Panc1 (cell line): Measurements from ENCODE around the gene ZBTB6. TPM values are rescaled to one million over a fixed set of nuclear protein-coding genes. Genes with fewer than 3 reads are reported as not detected.

Experiments
- ATAC-seq: fragments of 200-7000 bp; cut with Tn5 transposase; 2 replicates; pipeline ENCODE4 v1.9.1; 2020; ENCODE audit warnings: mild to moderate bottlenecking, moderate library complexity
- BruUV-seq: library from RNA; stranded (reverse); fragments of 400-500 nt; replicated peaks from 2 replicates; lab custom pipeline; 2021; lab: Mats Ljungman, UMichigan
- CTCF ChIA-PET: fragments of 300-600 bp; sonication (Branson Sonifier 250); formaldehyde crosslinking; loops from one replicate; lab custom pipeline; 2022; ENCODE audit warnings: antibody characterized with exemption; lab: Charles Lee
- POLR2A ChIA-PET: fragments of 300-600 bp; sonication (Branson Sonifier 250); formaldehyde crosslinking; loops from one replicate; lab custom pipeline; 2022; ENCODE audit warnings: antibody characterized with exemption; lab: Charles Lee
- DNase-seq: peaks from one replicate; pipeline ENCODE4 v3.0.0-alpha.2; 2010; ENCODE audit warnings: low read depth, low spot score
- H3K27ac ChIP-seq: 2 replicates; pipeline ENCODE4 v1.5.1; 2011; ENCODE audit warnings: mild to moderate bottlenecking, low read length, inconsistent platforms
- H3K27me3 ChIP-seq: fragments of 200-500 bp; sonication (Bioruptor generic); 2 replicates; pipeline ENCODE4 v1.6.0; 2014; ENCODE audit warnings: low read length, inconsistent platforms; ENCODE audit not compliant: control insufficient read depth, insufficient read depth
- H3K36me3 ChIP-seq: fragments of 200-500 bp; sonication (Bioruptor generic); 2 replicates; pipeline ENCODE4 v1.5.1; 2014; ENCODE audit warnings: inconsistent platforms, mild to moderate bottlenecking, low read length, moderate library complexity; ENCODE audit not compliant: control insufficient read depth, insufficient read depth
- H3K4me1 ChIP-seq: 2 replicates; pipeline ENCODE4 v1.5.1; 2011; ENCODE audit warnings: inconsistent platforms, mild to moderate bottlenecking, low read length, moderate library complexity; ENCODE audit not compliant: control insufficient read depth, insufficient read depth
- H3K4me3 ChIP-seq, 2 experiments: 2 replicates each; pipeline ENCODE4 v1.5.1; 2011 to 2012; ENCODE audit warnings: low read depth in 2 of 2, low read length in 2 of 2, mild to moderate bottlenecking in 2 of 2, inconsistent platforms in 1 of 2, moderate library complexity in 1 of 2
- H3K9me3 ChIP-seq: fragments of 200-500 bp; sonication (Bioruptor generic); 2 replicates; pipeline ENCODE4 v1.5.1; 2014; ENCODE audit warnings: low read depth, mild to moderate bottlenecking, inconsistent platforms, low read length, moderate library complexity; ENCODE audit not compliant: control insufficient read depth, insufficient read depth
- POLR2AphosphoS5 ChIP-seq: IDR thresholded peaks from 2 replicates; pipeline ENCODE4 v1.6.1; 2012; ENCODE audit warnings: mild to moderate bottlenecking, low read depth, low read length, moderate library complexity
- SIN3A ChIP-seq: IDR thresholded peaks from 2 replicates; pipeline ENCODE4 v1.6.1; 2012; ENCODE audit warnings: low read depth, mild to moderate bottlenecking, low read length, moderate library complexity, borderline replicate concordance; ENCODE audit not compliant: insufficient read depth
- TCF7L2 ChIP-seq: IDR thresholded peaks from 2 replicates; pipeline ENCODE4 v1.6.1; 2011; ENCODE audit warnings: mild to moderate bottlenecking, low read depth, low read length, inconsistent platforms
- in situ Hi-C: cut with HindIII; loops from 2 replicates; pipeline ENCODE4 v1.10.0; 2016; ENCODE audit warnings: low sequenced_read_pairs, low pct_unique_long_range_greater_than_20kb
- intact Hi-C: fragments of 100-400 bp; cut with micrococcal nuclease; formaldehyde crosslinking; loops from one replicate; pipeline ENCODE4 v1.10.0; 2022; ENCODE audit not compliant: unreplicated experiment
- total RNA-seq: library from RNA; stranded (reverse); gene quantifications from one replicate; pipeline ENCODE4 v1.2.1, GENCODE V29; 2021; ENCODE audit not compliant: unreplicated experiment
- TF ChIP-seq, protein P1 (sequence below), 2 experiments: IDR thresholded peaks; 2 replicates each; pipeline ENCODE4 v1.6.1; 2011 to 2012; ENCODE audit warnings: low read depth in 2 of 2, control low read depth in 1 of 2, low read length in 1 of 2, mild to moderate bottlenecking in 1 of 2, moderate library complexity in 1 of 2; ENCODE audit not compliant: insufficient read depth in 1 of 2
- TF ChIP-seq, protein P2 (sequence below): fragments of 450-650 bp; IDR thresholded peaks from 2 replicates; pipeline ENCODE4 v1.5.1; 2017; ENCODE audit warnings: mild to moderate bottlenecking

Gene ZBTB6
- total RNA-seq, 1 experiment from 2014 or later = 5.9 TPM

DNA sequence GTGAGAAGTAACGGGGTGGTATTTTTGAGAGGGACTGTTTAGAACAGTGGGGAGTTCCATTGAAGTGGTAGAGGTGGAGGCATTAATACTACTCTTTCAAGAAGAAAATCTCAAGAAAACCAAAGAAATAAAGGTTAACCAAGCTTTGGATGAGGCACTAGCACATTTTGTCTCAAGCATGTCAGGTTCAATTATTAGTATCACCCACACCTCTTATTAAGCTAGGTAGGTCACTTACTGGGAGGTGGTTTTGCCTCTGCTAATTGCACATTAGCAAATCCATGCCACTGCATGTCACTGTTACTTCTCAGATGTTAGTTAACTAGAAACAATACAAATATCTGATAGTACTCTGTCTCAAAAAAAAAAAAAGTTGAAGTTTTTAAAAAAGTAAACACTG is 37.9 kb upstream of the ZBTB6 start:
- intact Hi-C loops (no loop called here), in situ Hi-C loops (no loop called here)
- no peak overlapping the region for H3K27ac ChIP-seq
- no TSS peak for BruUV-seq
- DNase-seq = no peak
- H3K4me1 ChIP-seq = peaks cover 14% of the 10 kb centered on the region
- H3K4me3 ChIP-seq = no peak overlapping the region
- TF ChIP-seq SIN3A (no peak), POLR2AphosphoS5 (no peak), TCF7L2 (no peak)
- TF ChIP-seq, protein P1, sequence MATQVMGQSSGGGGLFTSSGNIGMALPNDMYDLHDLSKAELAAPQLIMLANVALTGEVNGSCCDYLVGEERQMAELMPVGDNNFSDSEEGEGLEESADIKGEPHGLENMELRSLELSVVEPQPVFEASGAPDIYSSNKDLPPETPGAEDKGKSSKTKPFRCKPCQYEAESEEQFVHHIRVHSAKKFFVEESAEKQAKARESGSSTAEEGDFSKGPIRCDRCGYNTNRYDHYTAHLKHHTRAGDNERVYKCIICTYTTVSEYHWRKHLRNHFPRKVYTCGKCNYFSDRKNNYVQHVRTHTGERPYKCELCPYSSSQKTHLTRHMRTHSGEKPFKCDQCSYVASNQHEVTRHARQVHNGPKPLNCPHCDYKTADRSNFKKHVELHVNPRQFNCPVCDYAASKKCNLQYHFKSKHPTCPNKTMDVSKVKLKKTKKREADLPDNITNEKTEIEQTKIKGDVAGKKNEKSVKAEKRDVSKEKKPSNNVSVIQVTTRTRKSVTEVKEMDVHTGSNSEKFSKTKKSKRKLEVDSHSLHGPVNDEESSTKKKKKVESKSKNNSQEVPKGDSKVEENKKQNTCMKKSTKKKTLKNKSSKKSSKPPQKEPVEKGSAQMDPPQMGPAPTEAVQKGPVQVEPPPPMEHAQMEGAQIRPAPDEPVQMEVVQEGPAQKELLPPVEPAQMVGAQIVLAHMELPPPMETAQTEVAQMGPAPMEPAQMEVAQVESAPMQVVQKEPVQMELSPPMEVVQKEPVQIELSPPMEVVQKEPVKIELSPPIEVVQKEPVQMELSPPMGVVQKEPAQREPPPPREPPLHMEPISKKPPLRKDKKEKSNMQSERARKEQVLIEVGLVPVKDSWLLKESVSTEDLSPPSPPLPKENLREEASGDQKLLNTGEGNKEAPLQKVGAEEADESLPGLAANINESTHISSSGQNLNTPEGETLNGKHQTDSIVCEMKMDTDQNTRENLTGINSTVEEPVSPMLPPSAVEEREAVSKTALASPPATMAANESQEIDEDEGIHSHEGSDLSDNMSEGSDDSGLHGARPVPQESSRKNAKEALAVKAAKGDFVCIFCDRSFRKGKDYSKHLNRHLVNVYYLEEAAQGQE (IDR thresholded peaks at IDR 0.05; ENCODE audit: insufficient read depth in 1 of 2, low read depth in 2 of 2, low read length in 1 of 2) = no peak
- TF ChIP-seq, protein P2, sequence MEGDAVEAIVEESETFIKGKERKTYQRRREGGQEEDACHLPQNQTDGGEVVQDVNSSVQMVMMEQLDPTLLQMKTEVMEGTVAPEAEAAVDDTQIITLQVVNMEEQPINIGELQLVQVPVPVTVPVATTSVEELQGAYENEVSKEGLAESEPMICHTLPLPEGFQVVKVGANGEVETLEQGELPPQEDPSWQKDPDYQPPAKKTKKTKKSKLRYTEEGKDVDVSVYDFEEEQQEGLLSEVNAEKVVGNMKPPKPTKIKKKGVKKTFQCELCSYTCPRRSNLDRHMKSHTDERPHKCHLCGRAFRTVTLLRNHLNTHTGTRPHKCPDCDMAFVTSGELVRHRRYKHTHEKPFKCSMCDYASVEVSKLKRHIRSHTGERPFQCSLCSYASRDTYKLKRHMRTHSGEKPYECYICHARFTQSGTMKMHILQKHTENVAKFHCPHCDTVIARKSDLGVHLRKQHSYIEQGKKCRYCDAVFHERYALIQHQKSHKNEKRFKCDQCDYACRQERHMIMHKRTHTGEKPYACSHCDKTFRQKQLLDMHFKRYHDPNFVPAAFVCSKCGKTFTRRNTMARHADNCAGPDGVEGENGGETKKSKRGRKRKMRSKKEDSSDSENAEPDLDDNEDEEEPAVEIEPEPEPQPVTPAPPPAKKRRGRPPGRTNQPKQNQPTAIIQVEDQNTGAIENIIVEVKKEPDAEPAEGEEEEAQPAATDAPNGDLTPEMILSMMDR = no peak
- ATAC-seq = no peak
- ChIA-PET CTCF (no interaction called here), POLR2A (no interaction called here)
- no peaks in the 10 kb centered on the region; the same call in 1 of the 2 replicates for H3K36me3 ChIP-seq
- H3K27me3 ChIP-seq = no peaks in the 10 kb centered on the region
- no peaks in the 10 kb centered on the region for H3K9me3 ChIP-seq

- BruUV-seq = TSS peak; percentile 17
- TF ChIP-seq, protein P1 (IDR thresholded peaks at IDR 0.05; ENCODE audit: insufficient read depth in 1 of 2, low read depth in 2 of 2, low read length in 1 of 2) = no peak
- no peak for TF ChIP-seq TCF7L2
- no peak for TF ChIP-seq SIN3A
- TF ChIP-seq POLR2AphosphoS5 = no peak
- TF ChIP-seq, protein P2 = no peak
- CTCF ChIA-PET = no interaction called here
These were observed 37.1 kb upstream of the ZBTB6 start for GRCh38 chr9:122950263-122950662.

More at GRCh38 chr9:122950263-122950662, 37.1 kb upstream of the ZBTB6 start:
- intact Hi-C loops = no loop called here
- in situ Hi-C loops = no loop called here
- Histone ChIP-seq H3K4me3 (no peak overlapping the region), H3K4me1 (peaks cover 14% of the 10 kb centered on the region), H3K27ac (no peak overlapping the region), H3K27me3 (no peaks in the 10 kb centered on the region), H3K9me3 (no peaks in the 10 kb centered on the region), H3K36me3 (no peaks in the 10 kb centered on the region)
- POLR2A ChIA-PET = no interaction called here
- DNase-seq (no peak), ATAC-seq (no peak)
